ENCODE measurements around the gene FBXW11.

GRCh38 chr5:171956314-171956713 lies 50.1 kb downstream of the FBXW11 start:
- TF ChIP-seq, protein P1, sequence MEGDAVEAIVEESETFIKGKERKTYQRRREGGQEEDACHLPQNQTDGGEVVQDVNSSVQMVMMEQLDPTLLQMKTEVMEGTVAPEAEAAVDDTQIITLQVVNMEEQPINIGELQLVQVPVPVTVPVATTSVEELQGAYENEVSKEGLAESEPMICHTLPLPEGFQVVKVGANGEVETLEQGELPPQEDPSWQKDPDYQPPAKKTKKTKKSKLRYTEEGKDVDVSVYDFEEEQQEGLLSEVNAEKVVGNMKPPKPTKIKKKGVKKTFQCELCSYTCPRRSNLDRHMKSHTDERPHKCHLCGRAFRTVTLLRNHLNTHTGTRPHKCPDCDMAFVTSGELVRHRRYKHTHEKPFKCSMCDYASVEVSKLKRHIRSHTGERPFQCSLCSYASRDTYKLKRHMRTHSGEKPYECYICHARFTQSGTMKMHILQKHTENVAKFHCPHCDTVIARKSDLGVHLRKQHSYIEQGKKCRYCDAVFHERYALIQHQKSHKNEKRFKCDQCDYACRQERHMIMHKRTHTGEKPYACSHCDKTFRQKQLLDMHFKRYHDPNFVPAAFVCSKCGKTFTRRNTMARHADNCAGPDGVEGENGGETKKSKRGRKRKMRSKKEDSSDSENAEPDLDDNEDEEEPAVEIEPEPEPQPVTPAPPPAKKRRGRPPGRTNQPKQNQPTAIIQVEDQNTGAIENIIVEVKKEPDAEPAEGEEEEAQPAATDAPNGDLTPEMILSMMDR (IDR thresholded peaks at IDR 0.05), result no peak
- no peak for TF ChIP-seq POLR2A (IDR thresholded peaks at IDR 0.05)
